IMR-90 (cell line): ENCODE measurements around the gene RMDN2. TPM values are rescaled to one million over a fixed set of nuclear protein-coding genes. Genes with fewer than 3 reads are reported as not detected.

Experiments
- ATAC-seq: fragments of 200-7000 bp; cut with Tn5 transposase; 2 replicates; pipeline ENCODE4 v1.9.1; 2020; ENCODE audit warnings: low read depth, mild to moderate bottlenecking, moderate library complexity
- BruUV-seq: library from RNA; stranded (reverse); fragments of 400-500 nt; replicated peaks from 2 replicates; lab custom pipeline; 2021; lab: Mats Ljungman, UMichigan
- CTCF ChIA-PET: fragments of 300-600 bp; formaldehyde crosslinking; extraction: SDS; loops from one replicate; lab custom pipeline; 2021; ENCODE audit warnings: antibody characterized with exemption; lab: Yijun Ruan, JAX
- POLR2A ChIA-PET: fragments of 300-600 bp; sonication (Branson Sonifier 250); formaldehyde crosslinking; loops from one replicate; lab custom pipeline; 2022; ENCODE audit warnings: antibody characterized with exemption; ENCODE audit not compliant: unreplicated experiment; lab: Charles Lee
- DNase-seq: peaks from one replicate; pipeline ENCODE4 v3.0.0; 2013
- H2AFZ ChIP-seq: replicated peaks from 2 replicates; pipeline ENCODE3; 2013; ENCODE audit warnings: low read length, mild to moderate bottlenecking; ENCODE audit not compliant: poor library complexity
- H2AK5ac ChIP-seq: 2 replicates; pipeline ENCODE4 v1.6.1; 2013; ENCODE audit warnings: low read depth, low read length, inconsistent platforms
- H2AK9ac ChIP-seq: replicated peaks from 2 replicates; pipeline ENCODE3; 2013; ENCODE audit warnings: mild to moderate bottlenecking, low read depth, low read length, moderate library complexity; ENCODE audit not compliant: poor library complexity
- H2BK120ac ChIP-seq: 2 replicates; pipeline ENCODE4 v1.6.1; 2013; ENCODE audit warnings: low read depth, low read length, inconsistent platforms
- H2BK15ac ChIP-seq: 3 replicates; pipeline ENCODE4 v1.6.1; 2013; ENCODE audit warnings: low read depth, low read length, inconsistent platforms
- H2BK20ac ChIP-seq: 2 replicates; pipeline ENCODE4 v1.6.1; 2013; ENCODE audit warnings: low read depth, mild to moderate bottlenecking, inconsistent platforms, low read length, moderate library complexity
- H2BK5ac ChIP-seq: 2 replicates; pipeline ENCODE4 v1.6.1; 2013; ENCODE audit warnings: mild to moderate bottlenecking, low read depth, low read length, inconsistent platforms; ENCODE audit not compliant: poor library complexity, severe bottlenecking
- H3K14ac ChIP-seq: replicated peaks from 2 replicates; pipeline ENCODE4 v1.6.1; 2013; ENCODE audit warnings: low read depth, low read length, inconsistent platforms
- H3K18ac ChIP-seq: 2 replicates; pipeline ENCODE4 v1.6.1; 2013; ENCODE audit warnings: low read depth, low read length, control low read depth
- H3K23ac ChIP-seq: 2 replicates; pipeline ENCODE4 v1.6.1; 2013; ENCODE audit warnings: low read depth, low read length, inconsistent platforms
- H3K27ac ChIP-seq: 2 replicates; pipeline ENCODE4 v1.5.1; 2013; ENCODE audit warnings: mild to moderate bottlenecking, control low read depth, low read length; ENCODE audit not compliant: insufficient read depth
- H3K27me3 ChIP-seq: 2 replicates; pipeline ENCODE4 v1.6.1; 2013; ENCODE audit warnings: low read length; ENCODE audit not compliant: control insufficient read depth, insufficient read depth
- H3K36me3 ChIP-seq: 2 replicates; pipeline ENCODE4 v1.6.1; 2013; ENCODE audit warnings: low read length, mixed read lengths; ENCODE audit not compliant: control insufficient read depth, insufficient read depth
- H3K4ac ChIP-seq: 2 replicates; pipeline ENCODE4 v1.6.1; 2013; ENCODE audit warnings: low read depth, low read length, inconsistent platforms
- H3K4me1 ChIP-seq: 2 replicates; pipeline ENCODE4 v1.6.1; 2013; ENCODE audit warnings: low read length, mixed read lengths; ENCODE audit not compliant: control insufficient read depth, insufficient read depth
- H3K4me2 ChIP-seq: 2 replicates; pipeline ENCODE4 v1.6.1; 2013; ENCODE audit warnings: low read depth, mild to moderate bottlenecking, control low read depth, low read length, moderate library complexity
- H3K4me3 ChIP-seq: 2 replicates; pipeline ENCODE4 v1.5.1; 2013; ENCODE audit warnings: low read depth, mild to moderate bottlenecking, control low read depth, low read length, moderate library complexity; ENCODE audit not compliant: insufficient read depth
- H3K56ac ChIP-seq: 2 replicates; pipeline ENCODE4 v1.6.1; 2013; ENCODE audit warnings: low read length, inconsistent platforms; ENCODE audit not compliant: insufficient read depth; ENCODE audit errors: extremely low read depth
- H3K79me1 ChIP-seq, 2 experiments: 2 replicates each; pipeline ENCODE4 v1.6.1; 2013; ENCODE audit warnings: low read length in 2 of 2, inconsistent platforms in 1 of 2, low read depth in 1 of 2
- H3K9ac ChIP-seq: 2 replicates; pipeline ENCODE4 v1.6.1; 2013; ENCODE audit warnings: low read depth, low read length, control low read depth
- H3K9me1 ChIP-seq: 2 replicates; pipeline ENCODE4 v1.6.1; 2013; ENCODE audit warnings: low read length, inconsistent platforms; ENCODE audit not compliant: insufficient read depth
- H3K9me3 ChIP-seq: 2 replicates; pipeline ENCODE4 v1.6.1; 2013; ENCODE audit warnings: low read length; ENCODE audit not compliant: control insufficient read depth, insufficient read depth
- H4K20me1 ChIP-seq: 2 replicates; pipeline ENCODE4 v1.6.1; 2013; ENCODE audit warnings: low read length, inconsistent platforms; ENCODE audit not compliant: insufficient read depth
- H4K5ac ChIP-seq: 2 replicates; pipeline ENCODE4 v1.6.1; 2013; ENCODE audit warnings: mild to moderate bottlenecking, low read depth, low read length, control low read depth
- H4K8ac ChIP-seq, 2 experiments: 2 replicates each; pipeline ENCODE4 v1.6.1; 2013; ENCODE audit warnings: low read depth in 2 of 2, low read length in 2 of 2, control low read depth in 1 of 2, inconsistent platforms in 1 of 2
- H4K91ac ChIP-seq: 2 replicates; pipeline ENCODE4 v1.6.1; 2013; ENCODE audit warnings: low read depth, low read length, inconsistent platforms; ENCODE audit not compliant: insufficient read depth
- MAZ ChIP-seq: IDR thresholded peaks from 2 replicates; pipeline ENCODE4 v1.6.1; 2012; ENCODE audit warnings: low read depth, mild to moderate bottlenecking, low read length, improper control_type of control experiment, moderate library complexity, borderline replicate concordance
- RAD21 ChIP-seq: IDR thresholded peaks from 2 replicates; pipeline ENCODE4 v1.6.1; 2012; ENCODE audit warnings: low read length, improper control_type of control experiment
- RFX5 ChIP-seq: IDR thresholded peaks from 2 replicates; pipeline ENCODE4 v1.8.0; 2012; ENCODE audit warnings: low read depth, mild to moderate bottlenecking, low read length, moderate library complexity
- SMC3 ChIP-seq: fragments of 150-350 bp; IDR thresholded peaks from 2 replicates; pipeline ENCODE4 v1.6.1; 2016; ENCODE audit warnings: low read depth, mild to moderate bottlenecking, antibody characterized with exemption, low read length, moderate library complexity
- whole genome bisulfite sequencing, 2 experiments: methylation state at CpG; one replicate each; pipeline versions ENCODE4 v1.1.5 to v1.1.7; 2013; ENCODE audit warnings: missing lambda C conversion rate in 2 of 2; ENCODE audit not compliant: insufficient read length in 1 of 2; ENCODE audit errors: extremely low coverage in 2 of 2; 5-methylcytosine and 5-hydroxymethylcytosine counted together
- dilution Hi-C: fragments of 300-500 bp; cut with HindIII; formaldehyde crosslinking; loops from one replicate; pipeline ENCODE4 v1.14.3; 2018; ENCODE audit warnings: low sequenced_read_pairs; ENCODE audit not compliant: unreplicated experiment
- in situ Hi-C: fragments of 300-500 bp; cut with MboI; formaldehyde crosslinking; loops from 3 replicates; pipeline ENCODE4 v1.14.3; 2019; ENCODE audit warnings: low sequenced_read_pairs, inconsistent platforms, mixed read lengths
- intact Hi-C: fragments of 100-400 bp; cut with micrococcal nuclease; formaldehyde crosslinking; loops from 2 replicates; pipeline ENCODE4 v1.10.0; 2022
- polyA plus RNA-seq, 3 experiments: library from polyadenylated mRNA; depleted of rRNA; stranded (reverse); fragments of >200 nt; gene quantifications; 2 replicates each; pipeline ENCODE4 v1.2.3, GENCODE V29; 2012; ENCODE audit warnings: low replicate concordance in 1 of 3
- total RNA-seq: library from RNA; depleted of rRNA; stranded (reverse); fragments of >200 nt; gene quantifications from 2 replicates; pipeline ENCODE4 v1.2.3, GENCODE V29; 2012; rRNA removed
- TF ChIP-seq, protein P1 (sequence below): fragments of 150-350 bp; IDR thresholded peaks from 2 replicates; pipeline ENCODE4 v1.6.1; 2016; ENCODE audit warnings: low read depth, mild to moderate bottlenecking, low read length, moderate library complexity, borderline replicate concordance

RMDN2 gene
- total and polyA plus RNA-seq, 2 of the 4 experiments (the other 2 are of a cell fraction) = 2.3 to 3.0 TPM

DNA sequence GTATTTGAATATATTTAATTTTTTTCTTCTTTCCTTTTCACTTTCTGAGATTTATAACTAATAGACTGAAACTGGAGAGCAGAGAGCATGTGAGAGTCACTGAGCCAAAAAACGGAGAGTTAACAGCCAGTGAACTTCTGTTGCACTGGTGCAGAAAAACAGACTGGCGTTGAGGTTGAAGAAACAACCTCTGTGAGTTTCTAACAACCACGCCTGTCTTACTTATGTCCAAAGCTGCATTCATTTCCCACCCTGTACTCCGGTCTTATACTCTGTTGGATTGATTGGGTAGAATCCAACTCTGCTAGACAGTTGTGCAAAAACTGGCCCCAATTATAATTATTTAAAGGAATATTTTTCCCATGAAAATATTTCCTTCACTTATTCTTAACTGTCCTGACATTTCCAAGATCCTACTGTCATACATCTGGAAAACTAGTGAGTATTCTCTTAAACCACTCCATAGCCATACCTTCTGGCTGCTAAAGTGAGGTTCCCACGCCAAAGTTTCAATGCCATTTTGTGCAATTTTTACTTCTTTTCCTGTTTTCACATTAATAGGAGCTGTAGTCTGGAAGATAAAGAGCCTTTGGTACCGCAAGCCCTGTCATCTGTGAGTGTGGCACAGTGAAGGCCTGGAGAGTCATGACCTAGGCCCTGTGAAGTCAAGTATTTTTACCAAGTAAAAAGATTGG, 141.5 kb downstream of the RMDN2 start:
- Histone ChIP-seq H3K4me1 (peaks cover 3% of the 10 kb centered on the region), H3K56ac (no peak overlapping the region), H2BK120ac (no peak overlapping the region), H3K14ac (no peak overlapping the region), H2BK20ac (no peak overlapping the region), H3K36me3 (peaks cover 4% of the 10 kb centered on the region; the same call in 1 of the 2 replicates), H3K4me3 (no peak overlapping the region), H3K9ac (no peak overlapping the region), H4K91ac (no peak overlapping the region), H3K9me3 (no peaks in the 10 kb centered on the region), H3K18ac (no peak overlapping the region), H2AK5ac (no peak overlapping the region), H3K23ac (no peak overlapping the region), H4K8ac (no peak overlapping the region), H2BK5ac (no peak overlapping the region), H4K5ac (no peak overlapping the region), H3K27me3 (peaks cover 2% of the 10 kb centered on the region; the same call in 1 of the 2 replicates), H3K4ac (no peak overlapping the region), H2BK15ac (no peak overlapping the region), H4K20me1 (no peaks in the 10 kb centered on the region), H2AK9ac (no peak overlapping the region), H3K9me1 (peaks cover 4% of the 10 kb centered on the region; the same call in 1 of the 2 replicates), H2AFZ (no peak overlapping the region), H3K79me1 (no peaks in the 10 kb centered on the region), H3K4me2 (no peak overlapping the region), H3K27ac (no peak overlapping the region)
- DNase-seq (no peak), ATAC-seq (no peak)
- intact Hi-C loops (no loop called here), dilution Hi-C loops (no loop called here), in situ Hi-C loops (no loop called here)
- POLR2A ChIA-PET = no interaction called here
- WGBS, 2 experiments = no CpG with 5 or more reads among the region's 6 CpGs
- no TSS peak for BruUV-seq
- TF ChIP-seq, protein P1, sequence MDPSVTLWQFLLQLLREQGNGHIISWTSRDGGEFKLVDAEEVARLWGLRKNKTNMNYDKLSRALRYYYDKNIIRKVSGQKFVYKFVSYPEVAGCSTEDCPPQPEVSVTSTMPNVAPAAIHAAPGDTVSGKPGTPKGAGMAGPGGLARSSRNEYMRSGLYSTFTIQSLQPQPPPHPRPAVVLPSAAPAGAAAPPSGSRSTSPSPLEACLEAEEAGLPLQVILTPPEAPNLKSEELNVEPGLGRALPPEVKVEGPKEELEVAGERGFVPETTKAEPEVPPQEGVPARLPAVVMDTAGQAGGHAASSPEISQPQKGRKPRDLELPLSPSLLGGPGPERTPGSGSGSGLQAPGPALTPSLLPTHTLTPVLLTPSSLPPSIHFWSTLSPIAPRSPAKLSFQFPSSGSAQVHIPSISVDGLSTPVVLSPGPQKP = no peak
- no peak for TF ChIP-seq MAZ
- TF ChIP-seq RAD21 = no peak
- no peak for TF ChIP-seq RFX5
- TF ChIP-seq SMC3 = no peak
- CTCF ChIA-PET = no interaction called here

Other genes starting within 250 kb of the RMDN2 start
- 1.1 and 1.9 TPM in 2 replicates for gene CYP1B1, start 150.9 kb downstream of the RMDN2 start, total RNA-seq
- gene CYP1B1, start 150.9 kb downstream of the RMDN2 start, polyA plus RNA-seq (2012; rRNA removed) = 0.65 and 0.77 TPM in 2 replicates